ENCODE results near the gene RFWD3.

Gene RFWD3

DNA sequence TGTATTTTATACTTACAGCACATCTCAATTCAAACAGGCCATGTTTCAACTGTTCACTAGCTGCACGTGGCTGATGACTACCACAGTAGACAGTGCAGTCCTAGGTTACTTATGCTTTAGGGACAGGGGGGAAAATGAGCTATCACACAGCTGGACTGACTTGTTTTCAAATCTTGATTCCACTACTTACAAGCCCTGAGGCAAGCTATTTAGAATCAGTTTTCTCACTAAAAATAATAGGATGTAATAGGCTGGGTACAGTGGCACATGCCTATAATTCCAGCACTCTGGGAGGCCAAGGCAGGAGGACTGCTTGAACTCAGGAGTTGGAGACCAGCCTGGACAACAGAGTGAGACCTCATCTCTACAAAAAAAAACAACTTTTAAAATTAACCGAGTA is 70.1 kb downstream of the RFWD3 start:
- TF ChIP-seq CTCF (IDR thresholded peaks at IDR 0.05; ENCODE audit: low read depth, low read length, missing control alignments): no peak
- no peak for DNase-seq (ENCODE audit: low read depth)

GRCh38 chr16:74592847-74593246 is 73.8 kb downstream of the RFWD3 start:
- TF ChIP-seq CTCF (IDR thresholded peaks at IDR 0.05; ENCODE audit: low read depth, low read length, missing control alignments): no peak
- DNase-seq (ENCODE audit: low read depth): no peak

More for the DNA sequence above, 70.1 kb downstream of the RFWD3 start:
- H3K4me3 ChIP-seq (ENCODE audit: low read depth, low read length): no peak overlapping the region

DNA sequence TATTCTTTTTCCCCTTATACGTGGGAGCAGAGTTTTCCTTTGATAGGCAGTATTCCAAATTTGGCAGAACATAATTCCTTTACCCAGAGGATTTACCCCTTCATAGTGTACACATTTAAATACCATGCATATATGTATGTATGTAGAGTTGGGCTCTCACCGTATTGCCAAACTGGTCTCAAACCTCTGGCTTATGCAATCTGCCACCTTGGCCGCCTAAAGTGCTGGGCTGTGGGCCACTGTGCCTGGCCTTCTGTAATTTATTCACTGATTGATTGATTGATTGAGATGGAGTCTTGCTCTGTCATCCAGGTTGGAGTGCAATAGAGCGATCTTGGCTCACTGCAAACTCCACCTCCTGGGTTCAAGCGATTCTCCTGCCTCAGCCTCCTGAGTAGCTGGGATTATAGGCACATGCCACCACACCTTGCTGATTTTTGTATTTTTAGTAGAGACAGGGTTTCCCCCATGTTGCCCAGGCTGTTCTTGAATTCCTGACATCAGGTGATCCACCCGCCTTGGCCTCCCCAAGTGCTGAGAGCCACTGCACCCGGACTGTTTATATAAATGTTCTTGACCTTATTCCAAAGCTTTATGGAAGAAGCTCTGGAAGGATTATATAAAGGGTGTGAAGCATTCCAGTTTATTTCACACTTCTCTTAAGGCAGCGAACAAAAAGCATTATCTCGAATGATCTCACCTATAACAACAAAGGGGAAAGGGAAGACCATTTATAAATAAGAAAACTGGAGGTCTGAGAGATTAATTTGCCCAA is 74.6 kb downstream of the RFWD3 start:
- no peak for DNase-seq (ENCODE audit: low read depth)
- TF ChIP-seq CTCF (IDR thresholded peaks at IDR 0.05; ENCODE audit: low read depth, low read length, missing control alignments): no peak
- H3K4me3 ChIP-seq (ENCODE audit: low read depth, low read length): no peak overlapping the region

More at GRCh38 chr16:74592847-74593246, 73.8 kb downstream of the RFWD3 start:
- no peak overlapping the region for H3K4me3 ChIP-seq (ENCODE audit: low read depth, low read length)

- TF ChIP-seq CTCF (IDR thresholded peaks at IDR 0.05; ENCODE audit: low read depth, low read length, missing control alignments): no peak
- no peak for DNase-seq (ENCODE audit: low read depth)
- H3K4me3 ChIP-seq (ENCODE audit: low read depth, low read length): no peak overlapping the region
These were observed 79.7 kb downstream of the RFWD3 start for GRCh38 chr16:74586948-74587347.

DNA sequence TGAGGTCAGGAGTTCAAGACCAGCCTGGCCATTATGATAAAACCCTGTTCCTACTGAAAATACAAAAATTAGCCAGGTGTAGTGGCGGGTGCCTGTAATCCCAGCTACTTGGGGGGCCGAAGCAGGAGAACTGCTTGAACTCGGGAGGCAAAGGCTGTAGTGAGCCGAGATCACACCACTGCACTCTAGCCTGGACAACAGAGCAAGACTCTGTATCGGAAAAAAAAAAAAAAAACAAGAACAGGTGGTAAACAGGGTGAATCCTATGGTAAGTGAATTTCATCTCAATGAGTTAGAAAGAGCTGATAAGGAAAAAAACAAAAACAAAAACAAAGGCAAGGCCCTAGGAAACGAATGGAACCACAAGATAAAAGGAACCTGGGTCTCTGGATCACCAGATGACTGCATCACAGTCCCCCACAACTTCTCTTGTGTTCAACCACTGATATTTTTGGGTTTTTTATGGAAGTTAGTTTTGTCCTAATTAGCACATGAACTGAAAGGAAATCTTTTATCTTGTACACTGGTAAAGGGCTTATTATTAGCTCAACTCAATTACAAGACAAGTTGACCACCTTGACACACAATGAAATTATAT is 80.7 kb downstream of the RFWD3 start:
- DNase-seq (ENCODE audit: low read depth): no peak
- no peak overlapping the region for H3K4me3 ChIP-seq (ENCODE audit: low read depth, low read length)
- TF ChIP-seq CTCF (IDR thresholded peaks at IDR 0.05; ENCODE audit: low read depth, low read length, missing control alignments): no peak

DNA sequence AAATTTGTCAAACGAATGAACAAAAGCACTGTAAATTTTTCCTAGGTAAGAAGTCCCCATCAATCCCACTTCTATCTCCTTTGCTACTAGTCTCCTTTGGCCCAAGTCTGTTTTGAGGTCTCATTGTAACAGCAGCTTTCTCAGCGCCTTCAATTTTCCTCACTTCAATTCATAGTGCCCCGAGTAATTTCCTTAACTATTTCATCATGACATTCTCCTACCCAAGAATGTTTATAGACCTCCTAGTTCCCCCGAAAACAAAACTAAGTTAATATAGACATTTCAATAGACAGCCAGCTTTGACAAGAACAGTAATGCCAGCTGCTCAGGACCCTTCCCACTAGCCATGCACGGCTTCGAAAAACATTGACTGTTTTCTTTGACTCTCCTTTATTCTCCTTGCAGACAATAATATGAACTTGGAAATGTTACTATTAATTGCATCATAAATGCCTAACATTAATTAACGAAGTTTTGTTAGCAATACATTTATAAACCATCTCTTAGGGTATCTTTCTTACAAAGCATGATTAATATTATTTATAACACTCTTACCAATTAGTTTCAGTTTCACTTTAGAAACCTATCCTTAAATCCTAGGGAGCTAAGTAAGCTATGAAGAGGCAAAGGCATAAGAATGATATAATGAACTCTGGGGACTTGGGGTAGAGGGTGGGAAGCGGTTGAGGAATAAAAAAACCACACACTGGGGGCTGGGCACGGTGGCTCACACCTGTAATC is 82.6 kb downstream of the RFWD3 start:
- TF ChIP-seq CTCF (IDR thresholded peaks at IDR 0.05; ENCODE audit: low read depth, low read length, missing control alignments): no peak

More for the DNA sequence above, 82.6 kb downstream of the RFWD3 start:
- H3K4me3 ChIP-seq (ENCODE audit: low read depth, low read length): no peak overlapping the region
- no peak for DNase-seq (ENCODE audit: low read depth)
